Esophagus muscularis mucosa (tissue), 4 donors: ENCODE measurements around the gene DNAH2. TPM values are rescaled to one million over a fixed set of nuclear protein-coding genes. Genes with fewer than 3 reads are reported as not detected.

ENCODE experiments used
- DNase-seq: peaks from one replicate; pipeline ENCODE4 v3.0.0-alpha.2; 2017; ENCODE audit errors: extremely low spot score
- H3K27ac ChIP-seq, 4 donors: fragments of 200-600 bp; sonication (generic); replicated peaks in 1 of 4; 1 replicate in 3 of 4; 2 replicates in 1 of 4; pipeline ENCODE4 v1.5.1; 2016 to 2019; ENCODE audit warnings: mild to moderate bottlenecking in 1 of 4
- H3K27me3 ChIP-seq, 4 donors: fragments of 200-600 bp; sonication (generic); one replicate each; pipeline versions ENCODE4 v1.5.1 to v1.6.0; 2016 to 2019
- H3K36me3 ChIP-seq, 4 donors: fragments of 200-600 bp; sonication (generic); one replicate each; pipeline ENCODE4 v1.5.1; 2016 to 2019
- H3K4me1 ChIP-seq, 4 donors: fragments of 200-600 bp; sonication (generic); one replicate each; pipeline ENCODE4 v1.5.1; 2016 to 2019
- H3K4me3 ChIP-seq, 4 donors: fragments of 200-600 bp; sonication (generic); 1 replicate in 2 of 4; 2 replicates in 2 of 4; pipeline ENCODE4 v1.5.1; 2016 to 2019; ENCODE audit warnings: mild to moderate bottlenecking in 4 of 4, moderate library complexity in 1 of 4
- H3K9me3 ChIP-seq, 4 donors: fragments of 200-600 bp; sonication (generic); 1 replicate in 3 of 4; 2 replicates in 1 of 4; pipeline ENCODE4 v1.5.1; 2016 to 2019
- EP300 ChIP-seq: sonication (generic); formaldehyde crosslinking; IDR thresholded peaks from one replicate; pipeline ENCODE4 v1.6.1; 2017; ENCODE audit warnings: antibody characterized with exemption
- POLR2A ChIP-seq: fragments of 450-650 bp; IDR thresholded peaks from one replicate; pipeline ENCODE4 v1.6.1; 2017; ENCODE audit warnings: antibody characterized with exemption, moderate library complexity, mild to moderate bottlenecking, low read depth
- POLR2AphosphoS5 ChIP-seq, 2 donors: sonication (generic); formaldehyde crosslinking; IDR thresholded peaks; one replicate each; pipeline ENCODE4 v1.6.1; 2017; ENCODE audit warnings: antibody characterized with exemption in 2 of 2
- WGBS: methylation state at CpG from one replicate; pipeline ENCODE4 v1.1.5; 2018; 5-methylcytosine and 5-hydroxymethylcytosine counted together
- intact Hi-C: fragments of 100-400 bp; cut with DNase I; formaldehyde crosslinking; loops from one replicate; pipeline ENCODE4 v1.15.1; 2023
- total RNA-seq, 4 donors: library from RNA; depleted of rRNA; stranded (reverse); fragments of >200 nt; gene quantifications; one replicate each; pipeline versions ENCODE4 v1.1.0 to v1.2.1, GENCODE V29; 2016
- TF ChIP-seq, protein P1 (sequence below), 3 experiments: fragments of 200-600 bp in 2 of 3; fragments of 450-650 bp in 1 of 3; sonication (generic) in 2 of 3; IDR thresholded peaks; one replicate each; pipeline ENCODE4 v1.5.1; 2017 to 2019; ENCODE audit warnings: antibody characterized with exemption in 3 of 3, mild to moderate bottlenecking in 2 of 3, moderate library complexity in 1 of 3

The DNAH2 gene
- total RNA-seq, 4 donors from 2014 or later = under 0.01 to 0.17 (median 0.06) TPM

DNA sequence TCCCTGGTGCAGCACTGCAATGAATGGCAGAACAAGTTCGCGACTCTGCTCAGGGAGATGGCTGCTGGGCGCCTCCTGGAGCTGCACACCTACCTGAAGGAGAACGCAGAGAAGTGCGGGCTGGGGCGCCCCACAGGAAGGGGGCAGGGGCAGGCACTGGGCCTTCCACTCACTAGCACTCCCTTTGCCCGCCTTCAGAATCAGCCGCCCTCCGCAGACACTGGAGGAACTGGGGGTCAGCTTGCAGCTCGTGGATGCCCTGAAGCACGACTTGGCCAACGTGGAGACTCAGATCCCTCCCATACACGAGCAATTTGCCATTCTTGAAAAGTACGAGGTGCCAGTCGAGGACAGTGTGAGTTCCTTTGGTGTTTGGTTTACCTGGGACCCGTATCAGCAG lies 46.4 kb downstream of the DNAH2 start:
- TF ChIP-seq POLR2A (no peak), POLR2AphosphoS5 (IDR thresholded peaks at IDR 0.05) (no peak), EP300 (no peak)
- TF ChIP-seq, protein P1, sequence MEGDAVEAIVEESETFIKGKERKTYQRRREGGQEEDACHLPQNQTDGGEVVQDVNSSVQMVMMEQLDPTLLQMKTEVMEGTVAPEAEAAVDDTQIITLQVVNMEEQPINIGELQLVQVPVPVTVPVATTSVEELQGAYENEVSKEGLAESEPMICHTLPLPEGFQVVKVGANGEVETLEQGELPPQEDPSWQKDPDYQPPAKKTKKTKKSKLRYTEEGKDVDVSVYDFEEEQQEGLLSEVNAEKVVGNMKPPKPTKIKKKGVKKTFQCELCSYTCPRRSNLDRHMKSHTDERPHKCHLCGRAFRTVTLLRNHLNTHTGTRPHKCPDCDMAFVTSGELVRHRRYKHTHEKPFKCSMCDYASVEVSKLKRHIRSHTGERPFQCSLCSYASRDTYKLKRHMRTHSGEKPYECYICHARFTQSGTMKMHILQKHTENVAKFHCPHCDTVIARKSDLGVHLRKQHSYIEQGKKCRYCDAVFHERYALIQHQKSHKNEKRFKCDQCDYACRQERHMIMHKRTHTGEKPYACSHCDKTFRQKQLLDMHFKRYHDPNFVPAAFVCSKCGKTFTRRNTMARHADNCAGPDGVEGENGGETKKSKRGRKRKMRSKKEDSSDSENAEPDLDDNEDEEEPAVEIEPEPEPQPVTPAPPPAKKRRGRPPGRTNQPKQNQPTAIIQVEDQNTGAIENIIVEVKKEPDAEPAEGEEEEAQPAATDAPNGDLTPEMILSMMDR (IDR thresholded peaks at IDR 0.05) = no peak

DNA sequence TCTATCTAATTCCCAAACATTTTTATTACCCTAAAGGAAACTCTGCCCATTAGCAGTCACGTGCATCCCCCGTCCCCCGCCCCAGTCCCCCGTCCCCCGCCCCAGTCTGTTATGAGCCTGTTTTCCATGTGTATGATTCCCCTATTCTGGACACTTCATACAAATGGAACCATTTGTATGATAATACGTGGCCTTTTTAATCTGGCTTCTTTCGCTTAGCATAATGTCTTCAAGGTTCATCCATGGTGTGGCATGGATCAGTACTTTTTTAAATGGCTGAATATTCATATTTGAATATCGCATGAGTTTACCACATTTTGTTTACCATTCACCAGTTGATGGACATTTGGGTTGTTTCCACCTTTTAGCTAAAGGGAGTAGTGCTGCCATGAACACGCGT lies 49.5 kb downstream of the DNAH2 start:
- Histone ChIP-seq H3K4me1 (no peaks in the 10 kb centered on the region), H3K27ac (no peak overlapping the region), H3K36me3 (no peaks in the 10 kb centered on the region), H3K27me3 (peaks cover 0 to 19% (median 0%) of the 10 kb centered on the region in 4 donors), H3K9me3 (no peaks in the 10 kb centered on the region), H3K4me3 (no peak overlapping the region)
- WGBS = 80% methylated on average over 10 of the region's 10 CpGs
- TF ChIP-seq EP300 = no peak
- TF ChIP-seq, protein P1 (IDR thresholded peaks at IDR 0.05) = no peak
- no peak for TF ChIP-seq POLR2A
- no peak for TF ChIP-seq POLR2AphosphoS5 (IDR thresholded peaks at IDR 0.05)
- DNase-seq = no peak
- intact Hi-C loops = no loop called here

More for the DNA sequence above, 46.4 kb downstream of the DNAH2 start:
- H3K27ac ChIP-seq = no peak overlapping the region
- H3K4me3 ChIP-seq = no peak overlapping the region
- H3K9me3 ChIP-seq = no peaks in the 10 kb centered on the region
- H3K36me3 ChIP-seq = no peaks in the 10 kb centered on the region
- intact Hi-C loops = no loop called here
- no peaks in the 10 kb centered on the region for H3K4me1 ChIP-seq
- no peak for DNase-seq
- no peaks in the 10 kb centered on the region for H3K27me3 ChIP-seq
- 83% methylated on average over 11 of the region's 16 CpGs for WGBS

DNA sequence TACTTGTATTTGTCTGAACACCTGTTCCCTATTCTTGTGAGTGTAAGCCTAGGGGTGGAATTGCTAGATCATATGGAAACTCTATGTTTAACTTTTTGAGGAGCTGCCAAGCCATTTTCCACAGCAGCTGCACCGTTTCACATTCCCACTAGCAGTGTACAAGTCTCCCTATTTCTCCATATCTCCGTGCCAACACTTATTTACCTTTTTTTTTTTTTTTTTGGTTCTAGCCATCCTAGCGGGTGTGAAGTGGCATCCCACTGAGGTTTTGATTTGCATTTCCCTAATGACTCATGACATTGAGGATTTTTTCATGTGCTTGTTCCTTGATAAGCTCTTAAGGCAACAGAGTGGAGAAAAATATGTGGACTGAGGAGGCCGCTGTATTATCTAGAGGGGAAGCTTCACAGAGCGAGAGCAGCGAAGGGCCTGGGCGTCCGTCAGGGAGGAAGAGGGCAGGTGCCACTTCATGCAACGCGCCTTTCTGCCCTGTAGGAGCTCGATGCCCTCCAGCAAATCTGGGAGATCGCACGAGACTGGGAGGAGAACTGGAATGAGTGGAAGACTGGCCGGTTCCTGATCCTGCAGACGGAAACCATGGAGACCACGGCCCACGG lies 50.0 kb downstream of the DNAH2 start:
- Histone ChIP-seq H3K9me3 (no peaks in the 10 kb centered on the region), H3K27me3 (peaks cover 0 to 19% (median 0%) of the 10 kb centered on the region in 4 donors), H3K27ac (no peak overlapping the region), H3K4me1 (no peaks in the 10 kb centered on the region), H3K36me3 (no peaks in the 10 kb centered on the region), H3K4me3 (no peak overlapping the region)
- 75% methylated on average over 17 of the region's 17 CpGs for WGBS
- no peak for TF ChIP-seq POLR2AphosphoS5 (IDR thresholded peaks at IDR 0.05)
- TF ChIP-seq, protein P1 (IDR thresholded peaks at IDR 0.05) = no peak
- TF ChIP-seq POLR2A = no peak
- TF ChIP-seq EP300 = no peak
- no peak for DNase-seq
- intact Hi-C loops = no loop called here

DNA sequence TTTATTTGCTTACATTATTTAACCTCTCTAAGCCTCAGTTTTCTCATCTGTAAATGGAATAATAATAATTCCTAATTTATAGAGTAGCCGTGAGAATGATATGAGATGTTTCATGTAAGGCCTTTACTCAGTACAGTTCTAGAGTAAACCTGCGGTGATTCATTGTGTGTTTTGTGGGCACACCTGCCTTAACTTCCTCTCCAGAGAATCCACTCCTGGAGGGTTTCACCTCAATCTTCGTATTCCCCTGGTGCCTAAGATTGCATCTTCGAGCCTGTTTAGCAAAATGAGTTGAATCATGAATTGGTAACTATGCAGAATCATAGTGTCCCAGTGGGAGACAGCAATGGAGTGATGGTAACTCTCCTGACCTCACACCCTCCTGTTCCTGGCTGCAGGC lies 52.3 kb downstream of the DNAH2 start:
- H3K27me3 ChIP-seq = peaks cover 0 to 32% (median 0%) of the 10 kb centered on the region in 4 donors
- intact Hi-C loops = no loop called here
- no peak for DNase-seq

More for the DNA sequence above, 52.3 kb downstream of the DNAH2 start:
- no peaks in the 10 kb centered on the region for H3K9me3 ChIP-seq
- no peak overlapping the region for H3K27ac ChIP-seq
- 83% methylated on average over 4 of the region's 4 CpGs for WGBS
- H3K36me3 ChIP-seq = no peaks in the 10 kb centered on the region
- no peak overlapping the region for H3K4me3 ChIP-seq
- H3K4me1 ChIP-seq = no peaks in the 10 kb centered on the region
- TF ChIP-seq, protein P1 (IDR thresholded peaks at IDR 0.05) = no peak
- no peak for TF ChIP-seq POLR2AphosphoS5 (IDR thresholded peaks at IDR 0.05)
- TF ChIP-seq EP300 = no peak
- TF ChIP-seq POLR2A = no peak
